ENCODE results near the gene PAQR6.

Gene PAQR6

DNA sequence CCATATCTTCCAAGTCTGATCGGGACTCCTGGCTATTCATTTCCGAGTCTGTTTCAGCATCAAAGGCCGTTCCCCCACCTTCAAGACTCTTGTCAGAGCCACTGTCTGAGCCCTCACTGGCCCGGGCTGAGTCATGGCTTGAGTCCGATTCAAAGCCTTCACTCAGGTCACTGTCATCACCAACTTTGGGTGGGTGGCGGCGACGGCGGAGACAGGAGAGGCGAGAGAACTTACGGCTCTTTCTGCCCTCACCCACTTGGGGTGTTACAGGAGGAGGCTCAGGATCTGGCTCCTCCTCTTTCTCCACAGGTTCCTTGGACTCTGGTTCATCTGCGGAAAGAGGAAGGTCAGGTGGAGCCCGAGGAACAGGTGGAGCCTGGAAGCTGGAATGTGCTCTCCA is 18.2 kb upstream of the PAQR6 start:
- TF ChIP-seq, protein P1, sequence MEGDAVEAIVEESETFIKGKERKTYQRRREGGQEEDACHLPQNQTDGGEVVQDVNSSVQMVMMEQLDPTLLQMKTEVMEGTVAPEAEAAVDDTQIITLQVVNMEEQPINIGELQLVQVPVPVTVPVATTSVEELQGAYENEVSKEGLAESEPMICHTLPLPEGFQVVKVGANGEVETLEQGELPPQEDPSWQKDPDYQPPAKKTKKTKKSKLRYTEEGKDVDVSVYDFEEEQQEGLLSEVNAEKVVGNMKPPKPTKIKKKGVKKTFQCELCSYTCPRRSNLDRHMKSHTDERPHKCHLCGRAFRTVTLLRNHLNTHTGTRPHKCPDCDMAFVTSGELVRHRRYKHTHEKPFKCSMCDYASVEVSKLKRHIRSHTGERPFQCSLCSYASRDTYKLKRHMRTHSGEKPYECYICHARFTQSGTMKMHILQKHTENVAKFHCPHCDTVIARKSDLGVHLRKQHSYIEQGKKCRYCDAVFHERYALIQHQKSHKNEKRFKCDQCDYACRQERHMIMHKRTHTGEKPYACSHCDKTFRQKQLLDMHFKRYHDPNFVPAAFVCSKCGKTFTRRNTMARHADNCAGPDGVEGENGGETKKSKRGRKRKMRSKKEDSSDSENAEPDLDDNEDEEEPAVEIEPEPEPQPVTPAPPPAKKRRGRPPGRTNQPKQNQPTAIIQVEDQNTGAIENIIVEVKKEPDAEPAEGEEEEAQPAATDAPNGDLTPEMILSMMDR (conservative IDR thresholded peaks at IDR 0.05; ENCODE audit: low read depth, low read length), result no peak
- no peak overlapping the region for H3K4me3 ChIP-seq (ENCODE audit: low read length)
- no peak for DNase-seq (ENCODE audit: low read depth)

DNA sequence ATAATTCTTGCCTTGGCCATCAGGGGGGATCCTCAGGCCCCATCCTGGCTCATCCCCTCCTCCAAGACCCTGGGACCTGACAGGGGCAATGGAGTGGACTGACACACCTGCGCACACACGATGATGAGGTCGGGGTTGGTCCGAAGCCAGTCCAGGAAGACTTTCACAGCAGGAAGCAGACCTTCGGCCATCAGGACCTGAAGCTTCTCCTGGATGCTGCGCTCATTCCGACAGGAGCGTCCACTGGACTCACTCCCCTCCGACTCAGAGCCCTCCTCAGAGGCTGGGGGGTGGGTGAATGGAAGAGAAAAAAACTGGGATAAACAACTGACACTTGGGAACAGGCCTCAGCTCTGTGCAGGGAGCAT is 15.4 kb upstream of the PAQR6 start:
- no peak overlapping the region for H3K4me3 ChIP-seq (ENCODE audit: low read length)

DNA sequence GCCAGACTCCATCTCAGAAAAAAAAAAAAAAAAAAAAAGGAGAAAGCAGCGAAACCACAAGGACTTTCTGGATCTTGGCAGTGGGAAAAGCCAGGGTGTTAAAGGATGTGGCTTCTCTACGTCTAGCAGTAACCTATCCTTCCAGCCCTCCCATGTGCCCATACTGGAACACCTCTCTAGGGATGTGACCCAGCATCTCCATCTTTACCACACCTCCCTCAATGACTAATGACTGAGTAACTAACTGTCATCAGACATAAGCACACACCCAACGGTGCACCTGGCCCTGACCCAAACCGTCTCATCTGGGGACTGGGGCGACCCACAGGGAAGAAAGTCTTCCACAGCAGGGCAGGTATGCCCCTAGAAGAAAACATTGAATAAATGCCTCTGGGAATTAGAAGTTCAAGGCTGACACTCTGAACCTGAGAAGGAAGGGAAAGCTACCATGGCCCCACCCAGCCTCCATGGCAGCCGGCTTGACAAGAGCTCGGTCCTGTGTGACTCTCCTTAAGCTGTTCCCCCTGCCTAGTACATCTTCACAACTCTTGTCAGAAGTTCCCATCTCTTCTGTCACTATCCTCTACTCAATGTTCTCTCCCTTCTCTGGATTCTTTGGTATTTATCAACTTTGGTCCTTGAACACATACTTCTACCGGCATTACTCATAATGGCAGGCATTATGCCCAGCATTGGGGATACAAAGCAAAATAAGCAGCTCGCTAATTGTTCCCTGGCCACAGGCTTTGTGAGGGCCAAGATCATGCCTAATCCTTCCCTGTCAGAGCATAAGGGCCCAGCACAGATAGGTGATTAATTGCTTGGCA is 14.8 kb upstream of the PAQR6 start:
- TF ChIP-seq, protein P1 (conservative IDR thresholded peaks at IDR 0.05; ENCODE audit: low read depth, low read length), result no peak
- no peak overlapping the region for H3K4me3 ChIP-seq (ENCODE audit: low read length)
- no peak for DNase-seq (ENCODE audit: low read depth)

More for the DNA sequence above, 15.4 kb upstream of the PAQR6 start:
- DNase-seq (ENCODE audit: low read depth), result no peak
- TF ChIP-seq, protein P1 (conservative IDR thresholded peaks at IDR 0.05; ENCODE audit: low read depth, low read length), result no peak

DNA sequence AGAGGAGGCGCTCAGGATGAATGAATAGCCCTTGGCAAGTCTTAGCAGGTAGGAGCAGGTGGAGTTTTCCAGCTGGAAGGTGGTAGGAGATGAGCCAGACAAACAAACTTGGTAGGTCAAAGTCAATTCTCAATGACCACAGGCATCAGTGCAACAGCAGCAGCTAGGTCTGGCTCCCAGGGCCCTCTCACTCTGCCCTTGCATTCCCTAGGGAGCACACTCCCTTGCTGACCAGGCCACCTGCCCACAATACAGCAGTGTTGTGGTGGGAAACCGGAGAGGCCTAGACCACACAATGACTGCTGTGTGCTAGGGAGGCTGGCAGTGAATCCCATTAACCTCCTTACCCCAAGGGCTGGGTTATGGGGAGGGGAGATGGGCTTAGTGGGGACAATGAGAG is 13.0 kb upstream of the PAQR6 start:
- no peak for DNase-seq (ENCODE audit: low read depth)
- TF ChIP-seq, protein P1 (conservative IDR thresholded peaks at IDR 0.05; ENCODE audit: low read depth, low read length), result no peak
- H3K4me3 ChIP-seq (ENCODE audit: low read length), result no peak overlapping the region

DNA sequence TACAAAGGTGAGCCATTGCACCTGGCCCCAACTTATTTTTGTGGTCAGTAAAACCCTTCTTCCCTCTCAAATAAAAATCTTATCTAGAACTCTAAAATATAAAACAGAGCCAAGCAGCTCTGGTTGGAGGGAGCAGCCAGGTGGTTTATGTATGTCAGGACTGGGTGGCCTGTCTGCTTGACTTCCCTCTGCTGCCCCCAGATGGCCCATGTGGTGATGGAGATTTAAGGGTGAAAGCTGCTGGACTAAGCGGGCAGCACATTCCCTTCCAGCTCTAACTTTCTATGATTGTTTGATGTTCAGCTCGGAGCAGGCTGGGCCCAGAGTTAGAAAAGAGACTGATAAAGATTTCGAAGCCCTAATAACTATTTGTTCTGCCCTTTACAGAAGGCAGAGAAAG is 11.9 kb upstream of the PAQR6 start:
- TF ChIP-seq, protein P1 (conservative IDR thresholded peaks at IDR 0.05; ENCODE audit: low read depth, low read length), result peak; percentile 21
- DNase-seq (ENCODE audit: low read depth), result no peak
- no peak overlapping the region for H3K4me3 ChIP-seq (ENCODE audit: low read length)

DNA sequence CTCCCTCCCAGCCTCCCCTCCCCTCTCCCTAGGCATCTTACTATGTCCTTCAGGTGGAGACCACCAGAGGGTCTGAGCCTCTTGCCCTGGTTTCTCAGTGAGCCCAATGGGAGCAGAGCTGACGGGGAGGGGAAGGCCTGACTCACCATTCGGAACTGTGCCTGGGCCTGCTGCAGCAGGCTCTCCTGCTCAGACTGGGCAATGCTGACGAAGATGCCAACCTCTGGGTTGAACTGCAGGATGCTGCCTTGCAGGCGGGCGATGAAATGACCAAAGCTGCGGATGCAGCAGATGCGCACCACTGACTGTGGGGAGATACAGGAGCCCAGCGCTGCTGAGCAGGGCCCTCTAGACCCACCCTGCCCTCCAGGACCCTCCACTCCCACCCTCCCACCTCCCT is 11.0 kb upstream of the PAQR6 start:
- TF ChIP-seq, protein P1 (conservative IDR thresholded peaks at IDR 0.05; ENCODE audit: low read depth, low read length), result no peak
- DNase-seq (ENCODE audit: low read depth), result no peak
- H3K4me3 ChIP-seq (ENCODE audit: low read length), result no peak overlapping the region

DNA sequence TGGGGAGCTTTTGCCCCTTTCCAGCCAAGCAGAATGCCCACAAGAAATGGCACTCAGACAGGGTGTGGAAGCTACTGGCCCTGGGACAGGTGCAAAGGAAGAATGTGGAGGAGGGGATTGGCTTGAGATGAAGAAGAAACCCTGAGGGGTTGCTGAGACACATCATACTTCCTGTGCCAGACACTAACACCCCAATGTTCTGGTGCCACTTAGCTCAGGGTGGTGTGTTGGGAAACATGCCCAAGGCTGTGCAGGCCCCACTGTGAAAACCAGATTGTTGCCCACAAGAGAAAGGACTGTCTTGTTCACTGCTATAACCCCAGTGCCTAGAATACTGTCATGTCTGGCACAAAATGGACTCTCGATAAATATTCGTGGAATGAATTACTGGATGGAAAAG is 9.9 kb upstream of the PAQR6 start:
- TF ChIP-seq, protein P1 (conservative IDR thresholded peaks at IDR 0.05; ENCODE audit: low read depth, low read length), result no peak

More for the DNA sequence above, 9.9 kb upstream of the PAQR6 start:
- H3K4me3 ChIP-seq (ENCODE audit: low read length), result no peak overlapping the region
- no peak for DNase-seq (ENCODE audit: low read depth)
